ENCODE data around the gene MTCL1.

The MTCL1 gene

GRCh38 chr18:8705238-8705960 is at the start of gene MTCL1:
MTCL1 (plus strand) TSS chr18:8705556; CDS start chr18:8705661, 105 bp downstream.
- DNase-seq (ENCODE audit: low spot score) (peak; percentile 36), FAIRE-seq (no peak)

DNA sequence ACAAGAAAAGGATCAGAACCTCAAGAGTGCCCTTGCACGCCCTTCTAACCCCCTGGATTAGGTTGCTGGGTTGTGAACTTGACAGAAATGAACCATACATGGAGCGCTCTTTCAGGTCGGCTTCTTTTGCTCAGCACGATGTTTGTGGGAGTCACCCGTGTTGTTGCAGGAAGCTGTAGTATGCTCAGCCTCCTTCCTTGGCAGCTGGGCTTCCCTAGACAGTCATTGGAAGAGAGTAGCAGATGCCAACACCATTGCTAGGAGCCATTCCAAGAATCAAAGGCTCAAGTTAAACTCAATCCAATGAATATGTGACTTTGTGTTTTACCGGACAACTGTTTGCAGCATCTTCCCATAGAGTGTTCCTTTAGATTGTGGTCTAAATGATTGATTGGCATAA is 49.1 kb upstream of the MTCL1 start:
- FAIRE-seq, result no peak

GRCh38 chr18:8657050-8657820 is 48.1 kb upstream of the MTCL1 start:
- DNase-seq (ENCODE audit: low spot score) (no peak), FAIRE-seq (no peak)

More for the DNA sequence above, 49.1 kb upstream of the MTCL1 start:
- no peak for DNase-seq (ENCODE audit: low spot score)

DNA sequence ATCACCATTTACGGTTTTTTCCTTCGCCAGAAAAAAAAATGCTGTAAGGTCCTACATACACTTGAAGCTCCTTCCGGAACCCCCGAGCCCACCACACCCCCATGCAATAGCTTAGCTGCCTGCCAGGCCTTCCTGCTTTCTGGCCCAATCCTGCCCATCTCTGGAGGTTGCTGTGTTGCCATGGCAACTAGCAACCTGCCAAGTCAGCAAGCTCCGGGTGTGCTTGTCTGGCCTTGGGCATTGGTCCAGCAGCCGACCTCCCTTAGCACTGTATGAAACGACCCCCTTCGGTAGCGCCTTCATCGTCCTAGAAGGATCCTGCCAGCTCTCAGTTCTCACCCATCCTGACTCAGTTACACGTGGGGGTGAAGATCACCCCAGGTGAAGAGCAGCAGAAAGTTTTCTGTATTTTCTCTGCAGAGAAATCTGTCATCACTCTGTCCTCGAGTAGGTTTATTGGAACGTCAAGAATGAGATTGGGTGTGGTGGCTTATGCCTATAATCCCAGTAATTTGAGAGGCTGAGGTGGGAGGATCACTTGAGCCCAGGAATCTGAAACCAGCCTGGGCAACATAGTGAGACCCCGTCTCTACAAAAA is 47.4 kb upstream of the MTCL1 start:
- FAIRE-seq (no peak), DNase-seq (ENCODE audit: low spot score) (peak; percentile 5)

GRCh38 chr18:8658858-8659485 is 46.4 kb upstream of the MTCL1 start:
- DNase-seq (ENCODE audit: low spot score), result no peak
- no peak for FAIRE-seq

GRCh38 chr18:8659609-8660242 is 45.6 kb upstream of the MTCL1 start:
- DNase-seq (ENCODE audit: low spot score) (no peak), FAIRE-seq (no peak)

DNA sequence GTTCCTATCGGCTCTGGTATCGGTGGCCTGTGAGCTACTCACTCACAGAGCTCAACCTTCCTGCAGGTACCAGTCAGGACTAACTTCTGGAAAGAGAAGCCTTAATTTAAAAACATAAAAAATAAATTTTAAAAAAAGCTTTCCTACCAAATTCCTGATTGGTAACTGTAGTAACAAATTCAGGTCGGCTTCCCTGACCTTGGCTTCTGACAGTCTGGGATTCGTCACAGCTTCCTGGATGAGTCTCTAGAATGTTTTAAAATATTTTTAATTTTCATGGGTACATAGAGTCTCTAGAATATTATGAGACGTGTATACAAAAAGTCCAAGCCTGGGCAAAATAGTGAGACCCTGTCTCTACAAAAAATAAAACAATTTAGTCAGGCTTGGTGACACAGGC is 45.0 kb upstream of the MTCL1 start:
- DNase-seq (ENCODE audit: low spot score) (no peak), FAIRE-seq (no peak)

DNA sequence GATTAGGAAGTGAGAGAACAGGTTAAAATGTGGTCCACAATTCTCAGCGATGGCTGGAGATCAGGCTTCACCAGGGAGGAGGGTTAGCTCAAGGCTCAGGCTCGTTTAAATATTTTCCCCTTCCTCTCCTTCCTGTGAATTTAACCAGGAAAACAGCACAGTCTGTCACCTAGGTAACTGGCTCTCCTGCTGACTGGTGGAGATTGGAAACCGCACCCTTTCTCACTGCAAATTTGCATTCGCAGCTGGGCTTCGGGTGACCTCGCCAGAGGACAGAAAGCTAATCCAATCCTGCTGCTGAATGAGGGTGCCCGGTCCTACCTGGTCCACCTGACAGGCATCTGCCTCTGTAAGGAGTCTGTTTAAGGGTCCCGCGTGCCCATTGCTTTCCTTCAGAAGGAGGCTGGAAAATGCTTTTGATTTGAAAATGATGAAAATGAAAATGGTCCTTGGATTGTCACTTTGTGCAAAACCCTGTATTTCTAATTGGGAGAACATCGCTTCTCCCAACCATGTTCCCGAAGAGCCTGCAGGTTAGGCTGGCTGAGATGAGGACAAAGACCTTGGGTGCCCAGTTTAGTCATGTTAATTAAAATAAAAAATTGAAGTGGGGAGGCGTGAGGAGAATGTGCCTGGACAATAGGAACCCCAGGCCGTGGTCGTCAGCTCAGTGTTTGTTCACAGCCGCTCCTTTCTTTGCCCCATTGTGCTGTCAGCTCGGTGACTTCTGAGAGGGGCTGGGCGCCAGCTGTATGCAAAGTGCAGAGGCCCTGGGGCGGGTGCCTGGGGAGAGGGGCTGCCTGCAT is 43.4 kb upstream of the MTCL1 start:
- FAIRE-seq, result no peak

DNA sequence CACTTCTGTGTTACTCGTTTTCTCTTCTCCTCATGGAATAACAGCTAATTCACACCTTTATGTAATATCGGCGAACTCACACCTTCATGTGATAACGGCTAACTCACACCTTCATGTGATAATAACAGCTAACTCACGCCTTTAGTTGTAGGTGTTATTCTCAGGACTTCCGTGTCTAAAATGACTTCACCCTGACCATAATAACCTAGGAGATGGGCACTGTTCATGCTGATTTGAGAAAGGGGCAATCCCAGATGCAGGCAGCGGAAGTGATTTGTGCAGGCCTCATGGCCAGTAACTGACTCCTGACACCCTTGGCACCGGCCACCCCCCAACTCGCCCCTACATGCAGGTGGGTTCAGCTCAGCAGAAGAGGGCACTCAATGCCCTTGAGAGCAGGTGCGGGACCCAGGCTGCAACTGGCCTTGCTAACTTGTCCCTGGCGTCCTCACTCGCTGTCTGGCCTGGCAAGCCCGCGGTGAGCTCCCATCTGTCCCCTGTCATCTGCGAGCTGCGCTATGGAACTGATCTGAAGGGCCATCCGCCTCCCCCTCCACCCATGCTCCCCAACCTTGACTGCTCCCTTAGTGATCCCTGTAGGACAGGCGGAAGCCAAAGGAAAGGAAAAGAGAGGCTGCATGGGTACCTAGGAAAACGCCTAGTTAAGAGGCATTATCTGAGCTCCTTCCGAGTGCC is 42.6 kb upstream of the MTCL1 start:
- FAIRE-seq (no peak), DNase-seq (ENCODE audit: low spot score) (no peak)

More for the DNA sequence above, 43.4 kb upstream of the MTCL1 start:
- DNase-seq (ENCODE audit: low spot score), result no peak

GRCh38 chr18:8667846-8668245 is 37.5 kb upstream of the MTCL1 start:
- FAIRE-seq, result no peak
- no peak for DNase-seq (ENCODE audit: low spot score)

DNA sequence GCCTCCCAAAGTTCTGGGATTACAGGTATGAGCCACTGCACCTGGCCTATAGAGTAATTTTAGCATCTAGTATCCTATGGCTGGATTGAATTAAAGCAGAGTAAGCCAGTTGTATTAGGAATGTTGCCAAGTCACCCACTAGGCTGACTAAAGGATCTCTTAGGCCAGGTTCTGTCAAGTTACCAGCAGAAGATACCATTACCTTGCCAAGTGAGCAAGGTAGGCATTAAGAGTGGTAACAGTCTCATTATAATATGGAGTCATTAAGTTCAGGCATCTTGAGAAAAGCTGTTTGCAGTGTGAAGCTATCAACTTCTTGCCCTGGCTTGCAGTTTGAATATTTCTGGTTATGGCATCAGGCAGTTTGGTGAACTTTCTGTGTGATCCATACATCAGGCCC is 37.0 kb upstream of the MTCL1 start:
- FAIRE-seq, result no peak
- DNase-seq (ENCODE audit: low spot score), result no peak

GRCh38 chr18:8669571-8669970 is 35.8 kb upstream of the MTCL1 start:
- DNase-seq (ENCODE audit: low spot score) (no peak), FAIRE-seq (no peak)

DNA sequence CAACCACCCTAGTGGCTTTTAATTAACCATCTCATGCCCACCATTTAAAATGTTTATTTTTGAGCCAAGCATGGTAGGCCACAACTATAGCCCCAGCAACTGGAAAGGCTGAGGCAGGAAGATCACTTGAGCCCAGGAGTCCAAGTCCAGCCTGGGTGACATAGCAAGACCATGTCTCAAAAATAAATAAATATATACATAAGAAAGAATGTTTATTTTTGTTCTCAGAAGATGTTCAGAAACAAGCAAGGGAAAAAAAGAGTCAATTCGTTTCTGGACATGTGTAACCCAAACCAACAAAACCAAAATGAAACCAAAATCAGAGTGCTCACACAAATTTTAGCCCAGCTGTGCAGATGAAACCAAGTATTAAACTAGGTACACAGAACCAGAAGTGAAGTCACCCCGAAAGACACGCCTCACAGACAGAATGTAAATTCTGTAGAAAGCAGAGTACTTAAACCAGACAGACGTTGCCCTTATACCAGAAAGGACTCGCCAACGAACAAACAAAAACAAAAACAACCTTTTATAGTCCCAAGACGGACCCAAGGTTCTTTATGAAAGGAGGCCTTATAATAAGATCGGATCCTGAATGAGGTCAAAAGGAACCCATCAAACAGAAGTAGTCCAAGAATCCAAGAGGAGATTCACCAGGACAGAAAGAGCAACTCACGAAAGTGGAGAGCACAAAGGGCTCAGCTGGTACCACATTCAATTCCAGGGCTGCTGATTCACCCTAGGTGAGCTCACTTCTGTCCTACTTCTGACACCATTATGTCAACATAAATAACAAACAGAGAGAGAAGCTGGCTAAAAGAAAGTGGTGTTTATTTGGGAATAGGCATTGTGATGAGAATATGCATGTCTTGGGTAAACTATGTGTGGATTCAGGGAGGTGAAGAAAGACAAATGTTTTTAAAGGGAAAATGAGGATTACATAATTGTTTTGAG is 31.8 kb upstream of the MTCL1 start:
- no peak for DNase-seq (ENCODE audit: low spot score)
- no peak for FAIRE-seq

DNA sequence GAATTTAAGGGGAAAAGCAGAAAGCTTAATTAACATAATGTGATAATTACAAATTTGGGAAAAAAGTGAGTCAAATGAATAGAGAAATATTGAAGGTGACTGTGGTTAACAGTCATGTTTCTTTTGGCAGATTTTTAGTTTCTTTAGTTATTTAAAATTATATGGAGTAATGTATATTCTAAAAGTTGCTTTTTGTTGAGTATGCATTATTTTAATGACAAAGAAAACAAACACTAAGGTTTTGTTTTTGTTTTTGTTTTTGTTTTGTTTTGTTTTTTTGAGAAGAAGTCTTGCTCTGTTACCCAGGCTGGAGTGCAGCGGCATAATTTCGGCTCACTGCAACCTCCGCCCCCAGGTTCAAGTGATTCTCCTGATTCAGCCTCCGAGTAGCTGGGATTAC is 30.3 kb upstream of the MTCL1 start:
- DNase-seq (ENCODE audit: low spot score) (no peak), FAIRE-seq (no peak)

DNA sequence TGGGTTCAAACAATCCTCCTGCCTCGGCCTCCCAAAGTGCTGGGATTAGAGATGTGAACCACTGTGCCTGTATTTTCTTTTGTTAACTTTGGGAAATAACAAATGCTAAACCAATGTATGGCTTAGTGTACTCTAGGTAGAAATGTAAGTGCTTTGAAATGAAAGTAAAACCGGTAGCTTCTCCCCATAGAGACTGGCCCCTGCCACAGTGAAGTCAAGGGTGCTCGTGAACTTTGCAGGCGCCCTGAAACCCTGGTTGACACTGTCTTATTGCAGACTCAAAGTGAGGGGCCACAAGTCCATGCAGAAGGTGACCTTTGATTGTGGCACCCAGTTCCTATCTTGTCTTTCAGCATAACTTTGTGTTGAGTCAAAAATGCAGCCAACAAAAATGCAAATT is 24.2 kb upstream of the MTCL1 start:
- DNase-seq (ENCODE audit: low spot score), result no peak
- no peak for FAIRE-seq

- no peak for DNase-seq (ENCODE audit: low spot score)
- no peak for FAIRE-seq
Measured at GRCh38 chr18:8684577-8684976, 20.8 kb upstream of the MTCL1 start.

DNA sequence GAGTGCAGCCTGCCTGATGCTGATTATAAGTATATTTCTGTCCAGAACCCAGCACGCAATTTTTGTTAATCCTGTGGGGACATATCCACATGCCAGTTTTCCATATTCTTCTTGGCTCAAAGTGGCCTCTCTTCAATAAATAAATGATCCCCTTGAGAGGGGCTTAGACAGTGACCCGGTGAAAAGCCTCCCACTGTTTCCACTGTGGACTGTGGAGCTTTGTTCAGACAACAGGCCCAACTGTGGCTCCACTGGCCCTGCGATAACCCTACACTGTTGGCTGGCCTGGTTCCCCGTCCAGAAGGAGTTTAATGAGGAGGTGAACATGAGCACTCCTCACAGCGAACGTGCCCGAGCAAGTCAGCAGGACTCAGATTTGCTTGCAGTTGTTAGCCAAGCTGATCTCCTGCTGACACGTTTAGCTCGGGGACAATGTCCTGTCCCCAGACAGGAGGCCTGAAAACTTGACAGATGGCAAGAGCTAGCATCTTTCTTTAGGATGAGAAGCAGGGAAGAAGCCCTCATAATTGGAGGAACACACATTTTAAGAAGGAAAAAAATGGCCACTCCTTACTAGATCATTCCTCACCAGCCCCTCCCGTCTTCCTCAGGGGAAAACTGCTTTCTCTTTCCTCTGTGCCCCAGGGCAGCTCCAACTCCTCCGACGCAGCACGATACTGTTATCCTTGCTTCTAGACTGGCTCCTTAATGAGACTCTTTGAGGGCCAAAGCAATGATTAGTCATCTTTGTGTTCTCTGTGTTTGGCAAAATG is 20.0 kb upstream of the MTCL1 start:
- FAIRE-seq (no peak), DNase-seq (ENCODE audit: low spot score) (no peak)

- DNase-seq (ENCODE audit: low spot score), result no peak
- FAIRE-seq, result no peak
Measured at GRCh38 chr18:8685914-8686216, 19.5 kb upstream of the MTCL1 start.
